ENCODE results near the gene RLN2.
A peak's percentile ranks its signal among the peaks of the same experiment; 100 is the strongest.
"Not testable (repeated sequence)": the region's sequence is repeated elsewhere in the genome, so short reads cannot be mapped to it uniquely, and the experiment has no call there.

RLN2 gene, protein sequence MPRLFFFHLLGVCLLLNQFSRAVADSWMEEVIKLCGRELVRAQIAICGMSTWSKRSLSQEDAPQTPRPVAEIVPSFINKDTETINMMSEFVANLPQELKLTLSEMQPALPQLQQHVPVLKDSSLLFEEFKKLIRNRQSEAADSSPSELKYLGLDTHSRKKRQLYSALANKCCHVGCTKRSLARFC
- long read RNA-seq, donor 1, partial matches to known transcripts, result 7 of 7 reads
- long read RNA-seq, donor 1, other reads (novel, unspliced or antisense), result 0 of 7 reads
- long read RNA-seq, donor 2, result 0 reads
- long read RNA-seq, donor 3, result 0 reads
- long read RNA-seq, donor 4, result 0 reads
- long read RNA-seq, donor 5, result 0 reads
- long read RNA-seq, donor 6, result 0 reads
- long read RNA-seq, donor 7, result 0 reads
- long read RNA-seq, donor 8, result 0 reads

DNA sequence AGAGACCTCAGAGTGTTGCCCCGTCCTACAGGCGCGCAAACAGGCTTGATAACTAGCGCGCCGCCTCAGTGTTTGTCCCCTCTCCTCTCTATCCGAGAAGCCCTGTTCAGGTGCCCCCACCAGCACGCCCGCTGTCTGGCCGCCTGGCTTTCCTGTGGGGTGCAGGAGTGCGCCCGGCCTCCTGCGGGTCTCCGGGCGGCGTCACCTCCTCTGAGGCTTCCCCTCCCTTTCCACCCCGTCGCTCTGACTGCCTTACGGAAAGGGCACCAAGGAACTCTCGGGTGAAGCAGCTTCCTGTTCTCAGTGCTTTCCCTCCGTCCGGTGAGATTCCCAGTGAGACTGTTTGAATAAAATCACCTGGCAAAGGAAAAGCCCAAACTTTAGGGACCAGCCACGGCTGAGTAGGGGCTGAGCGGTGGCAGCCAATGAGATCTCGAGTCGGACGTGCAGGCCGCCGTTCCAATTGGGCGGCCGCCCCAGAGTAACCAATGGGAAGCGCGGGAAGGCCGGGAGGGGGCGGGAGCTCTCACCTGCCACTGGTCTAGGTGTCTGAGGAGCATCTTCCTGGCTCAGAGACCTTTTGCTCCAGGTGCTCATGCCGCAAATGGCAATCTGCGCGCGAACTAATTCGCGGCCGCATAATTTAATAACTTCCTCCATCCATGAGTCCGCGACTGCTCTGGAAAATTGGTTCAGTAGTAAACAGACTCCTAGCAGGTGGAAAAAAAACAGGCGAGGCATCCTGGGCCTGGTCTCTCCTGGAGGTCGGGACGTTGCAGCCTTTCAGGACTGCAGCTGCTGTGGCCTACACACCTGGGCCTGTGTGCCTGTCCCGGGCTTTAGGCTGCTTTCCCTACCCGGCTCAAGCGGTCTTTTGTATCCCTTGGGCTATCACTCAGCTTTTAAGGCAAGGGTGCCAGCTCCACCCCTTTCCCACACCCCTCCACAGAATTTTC lies at the start of gene RLN2:
TSS of gene RLN2 (minus strand) at position 877 of the 956 bp plus-strand sequence. CDS start at position 741, 136 bp downstream.
- DNase-seq, result peak; percentile 47

DNA sequence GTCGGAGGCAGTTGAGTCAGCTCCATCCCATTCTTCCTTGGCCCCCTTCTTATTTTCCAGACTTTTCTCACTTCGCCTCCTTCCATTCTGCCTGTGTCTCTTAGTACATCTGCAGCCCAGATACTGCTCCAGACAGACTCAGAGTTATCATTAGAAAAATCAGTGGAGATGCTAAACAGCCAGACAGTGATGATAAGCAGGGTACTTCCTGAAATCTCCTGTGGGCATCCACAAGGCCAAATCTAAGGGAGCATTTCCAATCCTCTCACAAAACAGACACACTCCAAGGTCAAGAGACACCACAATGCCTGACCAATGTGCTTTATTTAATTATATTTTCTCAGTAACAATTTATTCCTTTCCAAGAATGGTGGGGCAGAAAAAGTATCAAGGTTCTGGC lies 49.7 kb upstream of the RLN2 start:
- DNase-seq, result no peak

DNA sequence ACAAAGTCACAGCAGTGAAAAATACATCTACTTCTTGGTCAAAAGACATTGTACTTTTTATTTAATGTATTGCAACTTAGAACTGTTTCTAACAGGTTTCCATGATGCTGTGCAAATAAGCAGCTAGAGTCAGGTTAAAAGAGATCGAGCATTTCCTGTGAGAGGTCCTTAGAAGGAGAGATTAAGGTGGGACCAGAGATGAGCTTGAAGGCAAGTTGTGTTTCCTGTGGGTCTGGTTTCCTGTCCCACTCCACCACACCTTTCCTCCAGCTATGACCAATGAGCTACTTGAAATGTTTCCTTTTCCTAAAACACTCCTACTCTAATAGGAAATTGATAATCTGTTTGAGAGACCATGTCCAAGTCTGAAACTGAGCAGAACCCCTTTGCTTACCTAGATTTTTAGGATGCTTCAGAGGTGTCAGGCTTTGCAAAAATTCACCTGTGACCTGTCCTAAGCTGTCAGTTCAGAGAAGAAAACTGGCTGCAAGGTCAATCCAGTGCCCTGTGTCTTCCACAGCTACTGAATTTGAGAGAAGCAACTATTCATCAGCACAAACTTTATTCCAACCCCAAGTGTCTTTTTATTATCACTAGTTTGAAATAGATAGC lies 48.2 kb upstream of the RLN2 start:
- no peak for DNase-seq

DNA sequence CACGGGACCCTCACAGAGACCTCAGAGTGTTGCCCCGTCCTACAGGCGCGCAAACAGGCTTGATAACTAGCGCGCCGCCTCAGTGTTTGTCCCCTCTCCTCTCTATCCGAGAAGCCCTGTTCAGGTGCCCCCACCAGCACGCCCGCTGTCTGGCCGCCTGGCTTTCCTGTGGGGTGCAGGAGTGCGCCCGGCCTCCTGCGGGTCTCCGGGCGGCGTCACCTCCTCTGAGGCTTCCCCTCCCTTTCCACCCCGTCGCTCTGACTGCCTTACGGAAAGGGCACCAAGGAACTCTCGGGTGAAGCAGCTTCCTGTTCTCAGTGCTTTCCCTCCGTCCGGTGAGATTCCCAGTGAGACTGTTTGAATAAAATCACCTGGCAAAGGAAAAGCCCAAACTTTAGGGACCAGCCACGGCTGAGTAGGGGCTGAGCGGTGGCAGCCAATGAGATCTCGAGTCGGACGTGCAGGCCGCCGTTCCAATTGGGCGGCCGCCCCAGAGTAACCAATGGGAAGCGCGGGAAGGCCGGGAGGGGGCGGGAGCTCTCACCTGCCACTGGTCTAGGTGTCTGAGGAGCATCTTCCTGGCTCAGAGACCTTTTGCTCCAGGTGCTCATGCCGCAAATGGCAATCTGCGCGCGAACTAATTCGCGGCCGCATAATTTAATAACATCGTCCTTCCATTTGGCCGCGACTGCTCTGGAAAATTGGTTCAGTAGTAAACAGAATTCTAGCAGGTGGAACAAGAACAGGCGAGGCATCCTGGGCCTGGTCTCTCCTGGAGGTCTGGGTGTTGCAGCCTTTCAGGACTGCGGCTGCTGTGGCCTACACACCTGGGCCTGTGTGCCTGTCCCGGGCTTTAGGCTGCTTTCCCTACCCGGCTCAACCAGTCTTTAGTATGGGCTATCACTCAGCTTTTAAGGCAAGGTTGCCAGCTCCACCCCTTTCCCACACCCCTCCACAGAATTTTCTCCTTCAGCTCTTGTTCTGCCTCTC lies 34.8 kb upstream of the RLN2 start, which contains the start of gene RLN1:
TSS of gene RLN1 (minus strand) at position 885 of the 990 bp plus-strand sequence. CDS start at position 755, 130 bp downstream.
- peak; percentile 54 for DNase-seq

DNA sequence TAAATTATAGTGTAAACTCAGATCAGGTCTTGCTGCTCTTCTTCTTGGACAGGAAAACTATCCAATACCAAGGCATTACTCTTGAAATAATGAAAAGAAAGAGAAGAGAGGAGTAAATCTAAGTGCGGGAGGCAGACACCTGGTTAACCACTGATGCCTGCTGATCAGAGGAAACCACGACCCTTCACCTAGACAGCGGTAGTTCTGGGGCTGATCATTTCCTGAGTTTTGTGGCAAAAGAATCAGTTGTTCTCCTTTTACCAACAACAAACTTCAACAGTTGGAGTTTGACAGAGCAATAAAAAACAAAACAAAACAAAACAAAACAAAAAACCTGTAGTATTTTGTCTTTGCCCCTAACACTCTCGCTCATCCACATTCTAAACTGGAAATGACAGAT lies 32.2 kb upstream of the RLN2 start:
- no peak for DNase-seq

DNA sequence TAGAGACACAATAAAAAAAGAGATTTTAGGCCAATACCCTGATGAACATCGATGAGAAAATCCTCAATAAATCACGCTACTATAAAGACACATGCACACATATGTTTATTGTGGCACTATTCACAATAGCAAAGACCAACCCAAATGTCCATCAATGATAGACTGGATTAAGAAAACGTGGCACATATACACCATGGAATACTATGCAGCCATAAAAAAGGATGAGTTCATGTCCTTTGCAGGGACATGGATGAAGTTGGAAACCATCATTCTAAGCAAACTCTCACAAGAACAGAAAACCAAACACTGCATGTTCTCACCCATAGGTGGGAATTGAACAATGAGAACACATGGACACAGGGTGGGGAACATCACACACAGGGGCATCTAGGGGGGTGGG lies 26.8 kb upstream of the RLN2 start:
- DNase-seq, result not testable (repeated sequence)

DNA sequence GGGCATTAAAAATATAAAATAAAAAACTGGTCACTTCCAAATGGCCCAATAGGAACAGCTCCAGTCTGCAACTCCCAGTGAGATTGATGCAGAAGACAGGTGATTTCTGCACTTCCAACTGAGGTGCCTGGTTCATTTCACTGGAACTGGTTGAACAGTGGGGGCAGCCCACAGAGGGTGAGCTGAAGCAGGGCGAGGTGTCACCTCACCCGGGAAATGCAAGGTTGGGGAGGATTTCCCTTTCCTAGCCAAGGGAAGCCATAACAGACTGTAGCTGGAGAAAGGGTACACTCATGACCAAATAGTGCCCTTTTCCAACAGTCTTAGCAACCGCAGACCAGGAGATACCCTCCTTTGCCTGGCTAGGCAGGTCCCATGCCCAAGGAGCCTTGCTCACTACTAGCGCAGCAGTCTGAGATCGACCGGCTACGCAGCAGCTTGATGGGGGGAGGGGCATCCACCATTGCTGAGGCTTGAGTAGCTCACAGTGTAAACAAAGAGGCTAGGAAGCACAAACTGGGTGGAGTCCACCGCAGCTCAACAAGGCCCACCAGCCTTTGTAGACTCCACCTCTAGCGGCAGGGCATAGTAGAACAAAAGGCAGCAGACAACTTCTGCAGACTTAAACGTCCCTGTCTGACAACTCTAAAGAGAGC lies 22.5 kb upstream of the RLN2 start:
- DNase-seq, result no peak

DNA sequence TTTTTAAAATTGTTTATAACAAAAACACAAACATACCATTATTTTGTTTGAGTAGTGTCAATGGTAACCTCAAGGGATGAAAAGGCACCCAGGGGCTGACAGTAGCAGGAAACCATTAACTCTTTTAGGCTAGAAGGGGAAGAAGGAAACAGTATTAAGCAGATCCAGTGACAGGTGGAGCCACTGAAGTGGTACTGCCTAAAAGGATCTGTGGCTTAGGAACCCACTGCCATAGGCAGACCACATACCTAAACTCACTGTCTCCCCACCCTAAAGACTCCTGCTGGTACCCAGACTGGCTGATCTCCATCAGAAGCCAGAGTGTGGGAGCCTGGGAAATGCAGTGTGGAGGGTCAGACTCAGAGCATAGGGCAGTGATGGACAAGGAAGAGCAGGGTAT lies 21.7 kb upstream of the RLN2 start:
- DNase-seq, result no peak

DNA sequence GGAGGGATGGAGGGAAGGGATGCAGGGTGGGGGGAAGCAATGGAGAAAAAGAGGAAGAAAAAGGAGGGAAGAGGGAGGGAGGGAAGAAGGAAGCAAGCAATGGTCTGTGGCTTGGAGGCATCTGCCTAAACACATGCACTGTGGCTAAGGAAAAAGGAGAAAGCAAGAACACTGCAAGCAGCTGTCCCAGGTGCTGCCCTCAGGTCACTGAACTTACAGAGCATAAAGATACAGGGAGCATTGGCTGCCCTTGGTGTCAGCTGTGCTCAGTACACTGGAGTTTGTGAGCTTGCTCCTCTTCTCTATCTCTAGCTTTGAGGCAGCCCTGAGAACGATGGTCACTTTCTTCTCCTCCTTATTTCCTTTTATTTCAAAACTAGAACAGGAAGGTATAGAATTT lies 17.1 kb upstream of the RLN2 start:
- not testable (repeated sequence) for DNase-seq

DNA sequence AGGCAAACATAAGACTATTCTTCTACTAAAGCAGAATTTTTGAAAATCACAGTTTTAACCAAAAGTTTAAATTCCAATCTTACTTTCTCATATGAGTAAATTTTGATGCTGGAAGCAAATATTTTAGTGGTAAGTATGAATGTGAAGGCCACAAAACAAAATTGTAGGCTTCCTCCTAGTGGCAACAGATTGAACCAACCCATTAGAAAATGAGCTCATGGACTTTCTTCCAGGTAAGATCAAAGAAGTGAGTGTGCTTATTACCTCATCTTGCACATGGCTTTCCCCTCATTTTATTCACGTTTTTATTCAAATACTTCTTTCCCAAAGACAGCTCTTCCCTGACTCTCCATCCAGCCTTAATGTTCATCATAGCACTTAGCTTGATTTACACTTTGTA lies 16.5 kb upstream of the RLN2 start:
- no peak for DNase-seq

DNA sequence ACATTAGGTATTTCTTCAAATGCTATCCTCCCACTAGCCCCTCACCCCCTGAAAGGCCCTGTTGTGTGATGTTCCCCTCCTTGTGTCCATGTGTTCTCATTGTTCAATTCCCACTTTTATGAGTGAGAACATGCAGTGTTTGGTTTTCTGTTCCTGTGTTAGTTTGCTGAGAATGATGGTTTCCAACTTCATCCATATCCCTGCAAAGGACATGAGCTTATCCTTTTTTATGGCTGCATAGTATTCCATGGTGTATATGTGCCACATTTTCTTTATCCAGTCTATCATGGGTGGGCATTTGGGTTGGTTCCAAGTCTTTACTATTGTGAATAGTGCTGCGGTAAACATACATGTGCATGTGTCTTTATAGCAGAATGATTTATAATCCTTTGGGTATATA lies 11.9 kb upstream of the RLN2 start:
- DNase-seq, result not testable (repeated sequence)

DNA sequence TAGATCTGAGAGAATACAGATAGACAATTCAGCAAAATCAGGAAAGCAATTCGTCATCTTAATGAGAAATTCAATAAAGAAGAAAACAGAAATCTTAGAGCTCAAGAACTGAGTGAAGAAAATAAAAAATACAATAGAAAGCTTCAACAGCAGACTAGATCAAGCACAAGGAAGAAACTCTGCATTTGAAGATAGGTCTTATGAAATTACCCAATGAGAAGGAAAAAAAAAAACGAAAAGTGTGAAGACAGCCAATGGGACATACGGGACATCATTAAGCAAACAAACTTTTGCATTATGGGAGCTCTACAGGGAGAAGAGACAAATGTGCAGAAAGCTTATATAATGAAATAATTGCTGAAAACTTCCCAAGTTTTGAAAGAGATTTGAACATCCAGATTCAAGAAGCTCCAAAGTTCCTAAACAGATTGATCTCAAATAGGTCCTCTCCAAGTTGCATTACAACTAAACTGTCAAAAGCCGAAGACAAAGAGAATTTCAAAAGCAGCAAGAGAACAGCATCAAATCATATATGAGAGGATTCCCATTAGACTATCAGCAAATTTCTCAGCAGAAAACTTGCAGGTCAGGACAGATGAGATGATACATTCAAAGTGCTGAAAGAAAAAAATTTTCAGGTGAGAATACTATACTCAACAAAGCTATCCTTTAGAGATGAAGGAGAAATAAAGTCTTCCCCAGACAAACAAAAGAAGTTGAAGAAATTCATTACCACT lies 10.8 kb upstream of the RLN2 start:
- DNase-seq, result no peak

DNA sequence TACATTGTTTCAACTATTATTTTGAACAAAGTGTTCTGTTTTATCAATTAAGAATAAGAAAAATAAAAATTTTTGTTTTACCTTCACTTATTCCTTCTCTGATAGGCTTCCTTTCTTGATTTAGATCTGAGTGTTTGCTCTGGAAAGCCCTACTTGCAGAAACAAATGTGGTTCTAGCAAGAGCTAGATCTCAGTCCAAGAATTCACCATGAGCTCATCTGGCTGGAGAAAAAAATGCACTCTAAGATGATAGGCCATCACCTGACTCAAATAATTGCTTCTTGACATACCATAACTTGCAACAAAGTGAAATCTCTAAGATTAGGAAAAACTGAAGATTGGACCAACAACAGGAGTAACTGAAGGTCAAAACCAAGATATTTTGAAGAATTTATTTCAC lies 6.3 kb upstream of the RLN2 start:
- DNase-seq, result no peak

DNA sequence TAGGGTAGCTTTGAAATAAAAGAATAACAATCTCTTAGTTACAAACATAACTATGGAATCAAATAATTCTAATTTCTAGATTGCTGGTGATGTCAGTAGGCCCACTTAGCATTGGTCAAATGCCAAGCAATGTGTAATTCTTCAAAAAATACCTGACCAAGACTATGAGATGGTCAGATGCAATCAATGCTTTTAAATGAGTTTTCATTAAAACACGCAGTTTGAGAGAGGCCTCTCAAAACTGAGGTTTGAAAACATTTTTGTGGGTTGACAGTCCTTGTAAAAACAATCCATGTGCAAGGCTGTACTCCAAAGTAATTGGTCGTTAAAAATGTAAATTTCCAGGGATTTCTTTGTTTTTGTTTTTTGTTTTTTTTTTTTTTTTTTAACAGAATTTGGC lies 1.2 kb upstream of the RLN2 start:
- no peak for DNase-seq

DNA sequence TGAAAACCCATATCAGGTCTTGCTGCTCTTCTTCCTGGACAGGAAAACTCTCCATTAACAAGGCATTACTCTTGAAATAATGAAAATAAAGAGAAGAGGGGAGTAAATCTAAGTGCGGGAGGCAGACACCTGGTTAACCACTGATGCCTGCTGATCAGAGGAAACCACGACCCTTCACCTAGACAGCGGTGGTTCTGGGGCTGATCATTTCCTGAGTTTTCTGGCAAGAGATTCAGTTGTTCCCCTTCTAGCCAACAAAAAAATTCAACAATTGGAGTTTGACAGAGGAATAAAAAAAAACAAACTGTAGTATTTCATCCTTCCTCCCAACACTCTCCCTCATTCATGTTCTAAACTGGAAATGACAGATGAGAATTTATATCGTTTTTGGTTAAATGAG lies 3.0 kb downstream of the RLN2 start:
- DNase-seq, result no peak

DNA sequence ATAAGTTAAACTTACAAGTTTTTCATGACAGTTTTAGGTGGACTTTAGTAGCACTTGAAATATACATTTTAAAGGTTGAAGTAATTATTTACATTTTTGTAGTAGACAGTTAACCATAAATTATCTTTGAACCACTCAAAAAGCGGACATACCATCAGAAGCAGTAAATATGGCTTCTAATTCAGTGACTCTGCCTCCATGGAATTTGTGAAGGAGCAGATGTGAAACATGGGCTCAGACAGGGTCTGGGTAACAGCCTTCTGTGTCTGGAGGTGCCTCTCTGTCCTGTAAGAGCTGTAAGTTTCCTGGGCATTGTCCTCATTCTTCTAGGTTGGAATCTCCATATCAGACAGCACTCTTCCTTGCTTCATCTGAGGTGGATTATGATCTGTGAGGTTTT lies 12.4 kb downstream of the RLN2 start:
- DNase-seq, result no peak

DNA sequence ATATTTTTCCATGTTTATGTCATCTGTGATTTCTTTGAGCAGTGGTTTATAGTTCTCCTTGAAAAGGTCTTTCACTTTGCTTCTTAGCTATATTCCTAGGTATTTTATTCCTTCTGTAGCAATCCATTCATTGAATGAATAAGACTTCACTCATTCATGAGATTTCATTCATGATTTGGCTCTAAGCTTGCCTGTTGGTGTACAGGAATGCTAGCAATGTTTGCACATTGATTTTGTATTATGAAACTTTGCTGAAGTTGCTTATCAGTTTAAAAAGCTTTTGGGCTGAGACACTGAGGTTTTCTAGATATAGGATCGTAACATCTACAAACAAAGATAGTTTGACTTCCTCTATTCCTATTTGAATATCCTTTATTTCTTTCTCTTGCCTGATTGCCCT lies 15.9 kb downstream of the RLN2 start:
- DNase-seq, result no peak

DNA sequence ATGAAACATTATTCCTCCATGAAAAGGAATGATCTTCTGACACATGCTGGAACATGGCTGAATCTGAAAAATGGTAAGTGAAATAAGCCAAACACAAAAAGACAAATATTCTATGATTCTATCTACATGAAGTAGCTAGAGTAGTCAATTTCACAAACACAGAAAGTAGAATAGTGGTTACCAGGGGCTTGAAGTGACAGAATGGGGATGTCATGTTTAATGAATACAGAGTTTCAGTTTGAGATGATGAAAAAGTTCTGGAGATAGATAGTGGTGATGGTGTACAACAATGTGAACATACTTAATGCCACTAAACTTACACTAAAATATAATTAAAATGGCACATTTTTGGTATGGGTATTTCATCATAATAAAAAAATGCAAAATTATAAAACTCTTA lies 18.3 kb downstream of the RLN2 start:
- DNase-seq, result no peak

DNA sequence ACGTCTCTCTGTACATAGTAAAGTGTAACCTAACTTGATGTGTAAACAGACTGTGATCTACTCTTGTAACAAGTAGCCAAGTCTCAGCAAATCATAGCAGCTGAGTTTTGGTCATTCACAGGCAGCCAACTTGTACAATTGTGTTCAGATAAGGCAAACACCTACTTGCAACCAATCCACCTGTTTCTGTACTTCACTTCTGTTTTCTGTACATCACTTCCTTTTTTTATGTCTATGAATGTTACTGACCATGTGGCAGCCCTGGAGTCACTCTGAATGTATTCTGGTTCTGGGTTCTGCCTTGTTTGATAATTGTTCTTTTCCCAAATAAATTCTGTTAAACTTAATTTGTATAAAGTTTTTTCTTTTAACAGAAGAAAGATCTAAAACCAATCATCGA lies 26.0 kb downstream of the RLN2 start:
- DNase-seq, result no peak

DNA sequence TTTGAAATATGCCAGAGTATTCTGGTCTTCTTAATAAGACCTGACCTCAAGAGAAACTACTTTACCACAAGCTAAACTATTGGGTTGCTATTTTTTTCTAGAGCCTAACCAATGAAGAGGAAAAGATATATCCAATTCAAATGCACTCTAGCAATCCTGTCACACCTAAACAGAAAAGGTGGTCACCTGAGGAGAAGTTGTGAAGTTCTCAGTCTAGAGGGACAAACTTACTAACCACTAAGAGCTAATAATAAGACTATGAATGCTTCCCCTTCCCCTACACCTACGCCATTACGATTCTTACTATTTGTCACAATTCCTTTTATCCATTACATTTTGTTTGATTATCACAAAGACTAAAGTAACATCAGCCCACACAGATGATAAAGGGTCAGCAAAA lies 29.7 kb downstream of the RLN2 start:
- DNase-seq, result no peak
